Activated naive CD8-positive, alpha-beta T cell treated with anti-CD3 and anti-CD28 coated beads, Interleukin-2, amount 50 U/mL, for 16 hours (primary cell): ENCODE data around the gene ARX.

Experiments
- DNase-seq: peaks from one replicate; pipeline ENCODE4 v3.0.0-alpha.2; 2020; ENCODE audit warnings: low read depth, low spot score

Gene ARX

GRCh38 chrX:25001808-25002660 lies 13.7 kb downstream of the ARX start:
- DNase-seq, result no peak

- no peak for DNase-seq
Measured at GRCh38 chrX:24999511-24999910, 16.3 kb downstream of the ARX start.

GRCh38 chrX:24996096-24996709 lies 19.6 kb downstream of the ARX start:
- DNase-seq, result no peak

- DNase-seq, result no peak
Measured at GRCh38 chrX:24993879-24994278, 21.9 kb downstream of the ARX start.

GRCh38 chrX:24990535-24990934 lies 25.2 kb downstream of the ARX start:
- no peak for DNase-seq

GRCh38 chrX:24988314-24988713 lies 27.5 kb downstream of the ARX start:
- DNase-seq, result no peak

GRCh38 chrX:24987731-24988130 lies 28.0 kb downstream of the ARX start:
- DNase-seq, result no peak

GRCh38 chrX:24985120-24985519 lies 30.6 kb downstream of the ARX start:
- DNase-seq, result no peak

GRCh38 chrX:24983931-24984330 lies 31.8 kb downstream of the ARX start:
- DNase-seq, result no peak

- no peak for DNase-seq
Measured at GRCh38 chrX:24982306-24982965, 33.3 kb downstream of the ARX start.

- no peak for DNase-seq
Measured at GRCh38 chrX:24981030-24981429, 34.7 kb downstream of the ARX start.

GRCh38 chrX:24979081-24979480 lies 36.7 kb downstream of the ARX start:
- no peak for DNase-seq

- no peak for DNase-seq
Measured at GRCh38 chrX:24969812-24970211, 46.0 kb downstream of the ARX start.

GRCh38 chrX:24965372-24965771 lies 50.4 kb downstream of the ARX start:
- DNase-seq, result no peak

GRCh38 chrX:24963823-24964222 lies 51.9 kb downstream of the ARX start:
- DNase-seq, result no peak

GRCh38 chrX:24961809-24962208 lies 54.0 kb downstream of the ARX start:
- no peak for DNase-seq

GRCh38 chrX:24956828-24957227 lies 58.9 kb downstream of the ARX start:
- no peak for DNase-seq

GRCh38 chrX:24955372-24955930 lies 60.3 kb downstream of the ARX start:
- no peak for DNase-seq

- no peak for DNase-seq
Measured at GRCh38 chrX:24954732-24955131, 61.0 kb downstream of the ARX start.
